ENCODE measurements around the gene EFHD1.

DNA sequence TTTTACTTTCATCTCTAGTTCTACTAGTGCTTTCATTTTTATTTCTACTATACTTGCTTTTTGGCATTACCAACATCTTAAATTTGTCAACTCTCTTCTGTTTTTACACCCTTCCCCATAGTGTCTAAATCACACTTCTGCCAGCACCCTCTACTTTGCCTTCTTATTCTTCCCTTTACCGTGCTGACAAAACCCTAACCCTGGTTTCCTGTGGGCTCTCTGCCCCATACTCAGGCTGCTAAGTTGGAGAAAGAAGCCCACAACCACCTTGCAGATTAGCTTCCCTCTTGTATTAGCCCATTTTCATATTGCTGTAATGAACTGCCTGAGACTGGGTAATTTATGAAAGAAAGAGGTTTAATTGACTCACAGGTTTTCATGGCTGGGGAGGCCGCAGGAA is 88.5 kb downstream of the EFHD1 start:
- TF ChIP-seq, protein P1, sequence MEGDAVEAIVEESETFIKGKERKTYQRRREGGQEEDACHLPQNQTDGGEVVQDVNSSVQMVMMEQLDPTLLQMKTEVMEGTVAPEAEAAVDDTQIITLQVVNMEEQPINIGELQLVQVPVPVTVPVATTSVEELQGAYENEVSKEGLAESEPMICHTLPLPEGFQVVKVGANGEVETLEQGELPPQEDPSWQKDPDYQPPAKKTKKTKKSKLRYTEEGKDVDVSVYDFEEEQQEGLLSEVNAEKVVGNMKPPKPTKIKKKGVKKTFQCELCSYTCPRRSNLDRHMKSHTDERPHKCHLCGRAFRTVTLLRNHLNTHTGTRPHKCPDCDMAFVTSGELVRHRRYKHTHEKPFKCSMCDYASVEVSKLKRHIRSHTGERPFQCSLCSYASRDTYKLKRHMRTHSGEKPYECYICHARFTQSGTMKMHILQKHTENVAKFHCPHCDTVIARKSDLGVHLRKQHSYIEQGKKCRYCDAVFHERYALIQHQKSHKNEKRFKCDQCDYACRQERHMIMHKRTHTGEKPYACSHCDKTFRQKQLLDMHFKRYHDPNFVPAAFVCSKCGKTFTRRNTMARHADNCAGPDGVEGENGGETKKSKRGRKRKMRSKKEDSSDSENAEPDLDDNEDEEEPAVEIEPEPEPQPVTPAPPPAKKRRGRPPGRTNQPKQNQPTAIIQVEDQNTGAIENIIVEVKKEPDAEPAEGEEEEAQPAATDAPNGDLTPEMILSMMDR (IDR thresholded peaks at IDR 0.05; ENCODE audit: insufficient read depth, low read depth, low read length) = no peak
- TF ChIP-seq EZH2 (IDR thresholded peaks at IDR 0.05; ENCODE audit: insufficient read depth, low read length) = no peak

Measured in astrocyte (in vitro differentiated cells and primary cell).